A549 (cell line): ENCODE results near the gene SLC9A9.

ENCODE experiments used
- CTCF ChIP-seq: fragments of >200 bp; sonication (Bioruptor Twin); formaldehyde crosslinking; IDR thresholded peaks from 3 replicates; pipeline ENCODE4 v1.5.1; 2016
- SMC3 ChIP-seq: fragments of >200 bp; sonication (Bioruptor Twin); formaldehyde crosslinking; IDR thresholded peaks from 3 replicates; pipeline ENCODE4 v1.6.1; 2018; ENCODE audit warnings: inconsistent platforms

GRCh38 chr3:143465666-143466065 is 382.6 kb downstream of the SLC9A9 start:
- no peak for TF ChIP-seq CTCF
- TF ChIP-seq SMC3, result no peak
